NCI-H748 (cell line): Measurements from ENCODE around the gene SH3PXD2B.
"Not testable (repeated sequence)": the region's sequence is repeated elsewhere in the genome, so short reads cannot be mapped to it uniquely, and the experiment has no call there.

Source experiments
- DNase-seq: peaks from one replicate; lab custom pipeline; 2025; ENCODE audit not compliant: unreplicated experiment; lab: John Stamatoyannopoulos, UW

The SH3PXD2B gene

GRCh38 chr5:172420235-172420939 lies 33.9 kb downstream of the SH3PXD2B start:
- peak; percentile 11 for DNase-seq

- peak; percentile 6 for DNase-seq
These were observed 35.2 kb downstream of the SH3PXD2B start for GRCh38 chr5:172418862-172419814.

- DNase-seq, result no peak
These were observed 36.2 kb downstream of the SH3PXD2B start for GRCh38 chr5:172417983-172418630.

- DNase-seq, result no peak
These were observed 37.0 kb downstream of the SH3PXD2B start for GRCh38 chr5:172417130-172417841.

GRCh38 chr5:172415362-172416275 lies 38.7 kb downstream of the SH3PXD2B start:
- DNase-seq, result no peak

- no peak for DNase-seq
These were observed 39.6 kb downstream of the SH3PXD2B start for GRCh38 chr5:172414531-172415361.

GRCh38 chr5:172413601-172414171 lies 40.6 kb downstream of the SH3PXD2B start:
- DNase-seq, result no peak

- no peak for DNase-seq
These were observed 41.5 kb downstream of the SH3PXD2B start for GRCh38 chr5:172412724-172413286.

- no peak for DNase-seq
These were observed 42.7 kb downstream of the SH3PXD2B start for GRCh38 chr5:172411484-172412072.

- no peak for DNase-seq
These were observed 43.5 kb downstream of the SH3PXD2B start for GRCh38 chr5:172410662-172411483.

GRCh38 chr5:172410160-172410559 lies 44.2 kb downstream of the SH3PXD2B start:
- no peak for DNase-seq

- not testable (repeated sequence) for DNase-seq
These were observed 44.8 kb downstream of the SH3PXD2B start for GRCh38 chr5:172409477-172409876.

- no peak for DNase-seq
These were observed 46.5 kb downstream of the SH3PXD2B start for GRCh38 chr5:172407822-172408221.

GRCh38 chr5:172407241-172407691 lies 47.1 kb downstream of the SH3PXD2B start:
- no peak for DNase-seq

GRCh38 chr5:172405226-172406107 lies 48.9 kb downstream of the SH3PXD2B start:
- no peak for DNase-seq

- DNase-seq, result no peak
These were observed 49.6 kb downstream of the SH3PXD2B start for GRCh38 chr5:172404746-172405145.
